HG02973 (cell line): ENCODE measurements around the gene PKP4.
"Not testable (repeated sequence)": the region's sequence is repeated elsewhere in the genome, so short reads cannot be mapped to it uniquely, and the experiment has no call there.

ENCODE experiments used
- ATAC-seq: cut with Tn5 transposase; IDR thresholded peaks from one replicate; pipeline ENCODE4 v1.9.1; 2021; ENCODE audit warnings: moderate library complexity; ENCODE audit not compliant: unreplicated experiment

The PKP4 gene

DNA sequence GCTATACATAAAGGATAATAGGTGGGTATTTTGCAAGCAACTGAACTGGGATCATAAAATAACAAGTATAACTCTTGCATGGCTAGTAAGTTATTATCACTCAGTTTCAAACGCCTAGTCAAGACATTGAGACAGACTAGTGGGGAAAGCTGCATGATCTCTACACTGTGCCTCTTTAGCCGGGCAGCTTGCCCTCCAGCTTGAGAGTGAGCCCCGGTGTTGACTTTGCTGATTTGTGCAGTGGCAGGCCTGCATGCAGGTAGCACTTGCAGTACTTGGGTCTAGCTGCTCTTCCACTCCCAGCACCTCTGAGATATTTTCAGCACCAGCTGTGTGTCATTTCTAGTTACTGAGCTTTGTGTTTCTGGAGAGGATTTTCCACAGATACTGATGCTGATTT lies 219.5 kb downstream of the PKP4 start:
- ATAC-seq: no peak

DNA sequence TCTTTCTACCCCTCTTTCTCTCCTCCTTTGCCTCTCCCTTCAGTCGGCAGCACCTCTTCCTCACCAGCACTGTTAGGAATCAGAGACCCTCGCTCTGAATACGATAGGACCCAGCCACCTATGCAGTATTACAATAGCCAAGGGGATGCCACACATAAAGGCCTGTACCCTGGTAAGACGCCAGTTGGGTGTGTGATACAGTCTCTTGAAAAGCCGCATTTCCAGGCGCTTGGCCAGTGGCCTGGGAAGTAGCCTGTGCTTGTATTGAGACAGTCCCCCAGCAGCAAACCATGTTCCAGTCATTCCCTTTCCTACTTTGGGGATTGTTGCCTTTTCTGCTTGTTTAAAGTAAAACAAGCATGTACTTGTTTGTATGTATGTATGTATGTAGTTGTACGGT lies 219.9 kb downstream of the PKP4 start:
- no peak for ATAC-seq

DNA sequence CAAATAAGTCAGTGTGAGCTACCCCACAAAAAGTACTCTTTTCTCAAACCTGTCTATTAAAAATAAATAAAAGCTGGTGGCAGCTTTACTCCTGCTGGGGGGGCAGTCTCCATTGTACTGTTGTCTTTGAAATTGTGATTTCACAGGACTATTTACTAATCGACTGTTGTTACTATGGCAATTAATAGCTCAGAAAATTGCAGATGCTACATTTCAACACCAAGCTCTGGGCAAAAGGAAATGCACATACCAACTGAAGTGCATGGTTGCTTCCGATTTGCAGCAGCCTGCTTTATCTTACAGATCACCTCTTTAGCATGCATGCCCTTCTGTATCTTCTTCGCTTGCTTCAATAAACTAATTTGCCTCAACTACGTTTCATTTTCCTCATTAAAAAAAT lies 220.8 kb downstream of the PKP4 start:
- no peak for ATAC-seq

DNA sequence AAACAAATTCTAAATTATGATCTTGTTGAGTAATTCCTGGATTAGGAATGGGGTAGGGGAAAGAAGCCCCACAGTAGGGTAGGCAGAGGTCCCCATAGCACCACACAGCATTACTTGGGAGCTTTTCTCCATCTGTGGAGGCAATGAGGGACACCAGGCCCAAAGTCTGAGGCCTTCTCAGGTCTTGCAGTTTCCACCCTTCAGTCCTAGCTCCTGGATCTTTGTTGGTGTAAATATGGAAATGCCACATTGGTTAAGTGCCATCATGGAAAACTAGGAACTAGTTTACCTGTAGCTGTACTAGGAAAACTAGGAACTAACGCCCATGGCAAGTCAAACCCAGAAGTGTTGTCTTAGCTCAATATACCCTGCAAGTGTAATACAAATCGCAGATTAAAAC lies 225.1 kb downstream of the PKP4 start:
- no peak for ATAC-seq

DNA sequence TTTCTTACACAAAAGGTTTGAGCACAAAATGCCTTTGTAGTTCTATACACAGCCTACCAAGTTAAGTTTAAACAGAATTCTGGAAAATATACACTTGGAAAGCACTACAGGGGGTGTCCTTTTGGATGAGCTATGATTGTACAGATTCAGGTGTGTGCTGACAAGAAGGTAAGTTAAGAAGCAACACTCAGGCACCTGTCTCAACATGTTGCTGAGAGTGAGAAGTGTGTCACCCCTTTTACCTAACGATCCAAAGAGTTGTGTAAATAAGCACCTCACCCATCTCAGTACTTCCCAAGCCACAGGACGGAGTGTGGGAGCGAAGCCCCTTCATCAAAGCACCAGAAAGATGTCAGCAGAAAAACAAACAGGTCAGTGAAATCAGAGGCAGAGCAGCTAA lies 228.9 kb downstream of the PKP4 start:
- ATAC-seq: no peak

DNA sequence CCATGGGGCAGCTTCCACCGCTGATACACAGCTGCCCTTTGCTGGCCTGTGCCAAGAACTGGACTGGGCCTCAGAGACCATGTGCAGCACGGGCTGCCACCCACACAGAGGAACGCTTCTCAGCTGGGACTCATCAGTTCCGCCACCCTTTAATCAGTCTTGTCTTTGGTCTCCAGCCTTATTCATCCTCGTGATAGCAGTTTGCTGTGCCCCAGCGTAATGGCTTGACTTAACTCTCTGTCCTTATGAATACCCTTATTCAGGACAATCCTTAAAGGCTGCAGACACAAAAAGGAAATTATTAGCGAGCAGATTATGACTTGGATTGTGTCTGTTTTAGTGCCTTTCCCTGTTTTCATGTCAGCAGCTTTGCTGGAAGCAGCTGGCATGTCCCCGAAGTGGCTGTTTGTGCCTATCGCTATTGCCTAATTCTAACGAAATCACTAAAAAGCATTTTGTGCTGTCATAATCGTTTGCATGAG lies 229.5 kb downstream of the PKP4 start:
- no peak for ATAC-seq

DNA sequence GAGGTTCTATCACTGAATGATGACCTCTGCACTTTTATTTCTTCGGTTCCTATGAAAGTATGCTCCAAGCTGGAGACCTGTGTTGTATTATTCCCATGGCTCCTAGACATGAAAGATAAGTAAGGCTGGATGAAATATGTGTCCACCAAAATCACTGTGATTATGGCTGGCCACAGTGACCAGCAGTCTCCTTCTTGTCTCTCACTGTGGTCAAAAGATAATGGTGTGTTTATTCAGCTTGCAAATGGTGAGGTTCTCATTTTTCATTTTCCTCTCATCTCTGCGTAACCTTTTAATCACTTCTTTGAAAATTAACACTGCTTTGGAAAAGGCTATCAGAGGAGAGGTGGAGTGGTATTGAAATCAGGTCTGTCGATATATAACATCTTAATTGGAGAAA lies 230.6 kb downstream of the PKP4 start:
- no peak for ATAC-seq

DNA sequence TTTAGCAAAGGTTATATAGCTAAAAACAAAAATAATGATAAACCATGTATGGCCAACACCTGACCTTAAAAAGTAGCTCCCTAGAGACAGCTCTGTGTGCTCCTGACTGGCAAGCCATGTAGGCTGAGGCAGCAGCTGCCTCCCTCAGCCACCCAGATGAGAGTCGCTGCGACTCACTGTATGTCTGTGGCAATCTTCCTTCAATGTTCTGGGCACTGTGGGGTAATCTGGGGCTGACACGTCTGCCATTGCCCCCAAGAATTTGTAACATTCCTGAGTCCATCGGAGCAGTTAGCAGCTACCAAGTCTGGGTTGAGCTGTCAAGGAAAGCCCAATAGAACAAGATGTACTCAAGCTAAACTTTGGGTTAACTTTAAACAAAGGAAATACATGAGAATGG lies 232.0 kb downstream of the PKP4 start:
- ATAC-seq: no peak

DNA sequence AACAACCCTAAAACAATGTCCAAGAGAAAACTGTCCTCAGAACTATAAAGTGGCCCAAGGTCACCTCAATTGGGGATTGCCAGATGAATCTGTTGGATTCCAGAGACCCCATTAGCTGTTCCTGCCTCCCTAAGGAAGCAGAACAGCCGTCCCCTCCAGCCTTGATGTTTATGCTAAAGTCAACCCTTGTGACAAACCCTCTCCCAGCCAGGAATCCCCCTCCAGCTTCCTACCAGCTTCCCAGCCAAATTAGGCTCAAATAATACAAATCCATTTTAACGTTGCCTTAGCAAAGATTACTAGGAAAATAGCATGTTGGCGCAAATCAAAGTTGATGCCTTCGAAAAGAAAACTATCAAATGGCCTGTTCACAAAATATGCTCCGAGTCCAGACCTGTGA lies 232.6 kb downstream of the PKP4 start:
- ATAC-seq: no peak

DNA sequence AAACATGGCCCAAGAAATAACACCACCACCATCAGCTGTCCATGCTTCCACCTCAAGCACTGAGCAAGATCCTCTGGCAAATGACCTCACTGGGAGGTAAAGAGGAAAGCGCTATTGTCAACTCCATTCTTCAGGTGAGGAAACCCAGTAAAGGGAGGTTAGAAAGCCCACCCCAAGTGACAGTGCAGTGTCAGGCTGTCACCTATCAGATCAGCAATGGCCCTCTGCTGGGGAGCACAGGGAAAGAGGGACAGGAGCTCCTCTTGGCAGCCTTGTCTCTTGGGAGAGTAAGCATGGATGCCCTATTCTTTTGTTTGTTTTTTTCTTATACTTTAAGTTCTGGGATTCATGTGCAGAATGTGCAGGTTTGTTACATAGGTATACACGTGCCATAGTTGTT lies 234.1 kb downstream of the PKP4 start:
- ATAC-seq: no peak

DNA sequence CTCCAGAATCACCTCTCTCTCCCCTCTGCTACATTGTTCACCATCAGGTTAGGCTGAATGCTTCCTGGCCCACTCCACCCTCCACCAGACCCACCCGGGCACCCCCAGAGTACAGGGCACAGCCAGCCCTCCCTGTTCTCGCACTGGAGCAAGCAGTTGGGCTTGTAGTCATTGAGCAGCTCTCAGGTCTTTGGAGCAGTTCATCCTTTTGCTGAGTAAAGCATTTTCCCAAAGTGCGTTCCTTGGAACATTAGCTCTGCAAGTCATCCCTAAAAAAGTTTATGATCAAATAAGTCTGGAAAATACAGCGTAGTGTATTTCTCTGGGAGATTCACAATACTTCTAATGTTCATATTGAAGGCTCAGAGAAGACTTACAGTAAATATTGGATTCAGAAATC lies 234.9 kb downstream of the PKP4 start:
- no peak for ATAC-seq

DNA sequence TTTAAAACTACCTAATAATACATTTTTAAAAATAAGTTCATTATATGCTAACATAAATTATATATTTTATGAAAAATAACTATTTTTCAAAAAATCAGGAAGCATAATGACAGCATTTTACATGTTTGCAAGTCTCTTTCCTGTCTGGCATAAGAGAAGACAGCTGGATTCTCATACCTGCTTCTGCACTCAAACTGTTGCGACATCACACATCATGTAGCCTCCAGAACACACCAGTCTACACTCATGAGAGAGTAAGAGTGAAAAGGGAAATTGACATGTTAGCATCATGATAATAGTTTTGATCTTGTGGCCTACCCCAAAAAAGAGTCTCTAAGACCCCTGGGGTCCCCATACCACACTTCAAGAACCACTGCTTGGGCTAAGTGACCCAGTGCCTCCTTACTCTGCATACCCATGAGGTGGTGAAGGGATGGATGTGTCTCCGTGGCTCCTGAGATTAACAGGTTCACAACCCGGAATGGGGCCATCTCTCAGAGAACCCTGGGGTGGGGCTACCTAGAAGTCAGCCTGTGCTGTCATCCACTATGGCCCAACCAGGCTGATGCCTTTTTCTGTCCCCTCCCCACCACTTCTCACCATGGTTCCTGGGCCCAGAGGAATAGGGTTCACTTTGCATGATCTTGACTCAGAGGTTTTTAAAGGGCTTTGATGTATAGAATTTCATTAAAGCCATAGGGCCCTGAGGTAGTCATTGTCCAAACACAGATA lies 235.8 kb downstream of the PKP4 start:
- no peak for ATAC-seq

DNA sequence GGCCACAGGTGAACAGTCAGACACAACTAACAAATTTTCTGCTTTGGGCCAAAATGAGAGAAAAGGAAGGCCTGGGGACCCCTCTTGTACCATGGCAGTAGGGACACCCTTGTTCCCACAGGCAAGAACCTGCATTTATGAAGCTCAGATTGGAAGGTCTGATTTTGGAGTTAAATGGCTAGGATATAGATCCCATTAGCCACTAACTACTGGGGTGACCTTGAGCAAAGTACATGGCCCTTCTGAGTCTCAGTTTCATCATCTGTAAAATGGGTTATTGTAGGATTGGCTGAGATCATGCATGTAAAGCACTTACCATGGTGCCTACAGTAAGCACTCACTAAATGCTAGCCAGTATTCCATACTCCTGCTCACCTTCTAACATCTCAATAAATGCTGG lies 236.7 kb downstream of the PKP4 start:
- ATAC-seq: no peak

DNA sequence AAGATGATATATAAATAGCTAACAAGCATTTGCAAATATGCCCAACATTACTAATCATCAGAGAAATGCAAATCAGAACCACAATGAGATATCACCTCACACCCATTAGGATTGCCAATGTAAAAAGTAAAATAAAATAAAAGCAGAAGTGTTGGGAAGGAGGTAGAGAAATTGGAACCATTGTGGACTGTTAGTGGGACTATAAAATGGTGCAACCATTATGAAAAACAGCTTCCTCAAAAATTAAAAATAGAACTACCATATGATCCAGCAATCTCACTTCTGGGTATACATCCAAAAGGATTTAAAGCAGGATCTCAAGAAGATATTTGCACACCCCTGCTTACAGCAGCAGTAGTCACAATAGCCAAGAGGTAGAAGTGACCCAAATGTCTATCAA lies 238.6 kb downstream of the PKP4 start:
- no peak for ATAC-seq

DNA sequence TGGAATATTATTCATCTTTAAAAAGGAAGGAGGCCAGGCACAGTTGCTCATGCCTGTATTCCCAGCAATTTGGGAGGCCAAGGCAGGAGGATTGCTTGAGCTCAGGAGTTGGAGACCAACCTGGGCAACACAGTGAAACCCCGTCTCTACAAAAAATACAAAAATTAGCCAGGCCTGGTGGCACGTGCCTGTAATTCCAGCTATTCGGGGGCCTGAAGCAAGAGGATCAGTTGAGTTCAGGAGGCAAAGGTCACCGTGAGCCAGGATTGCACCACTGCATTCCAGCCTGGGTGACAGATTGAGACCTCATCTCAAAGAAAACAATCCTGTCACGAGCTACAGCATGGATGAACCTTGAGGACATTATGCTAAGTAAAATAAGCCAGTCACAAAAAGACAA lies 239.0 kb downstream of the PKP4 start:
- ATAC-seq: not testable (repeated sequence)

DNA sequence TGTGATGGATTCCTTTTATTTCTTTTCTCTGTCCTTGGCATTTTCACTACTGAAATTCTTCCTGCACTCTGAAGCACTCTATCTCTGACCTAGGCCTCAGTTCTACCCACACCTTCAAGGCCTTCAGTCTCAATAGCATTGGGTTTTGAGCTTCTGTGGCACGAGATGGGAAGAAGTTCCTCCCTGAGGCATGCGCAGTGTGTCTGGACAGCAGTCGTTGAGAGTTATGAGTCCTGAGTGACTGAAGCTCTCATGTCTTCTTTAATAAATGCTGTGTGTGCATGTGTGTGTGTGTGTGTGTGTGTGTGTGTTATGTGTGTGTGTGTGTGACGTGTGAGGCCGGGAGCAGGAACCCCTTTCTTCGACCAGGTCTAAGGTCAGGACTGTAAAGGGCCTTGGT lies 242.6 kb downstream of the PKP4 start:
- ATAC-seq: no peak

DNA sequence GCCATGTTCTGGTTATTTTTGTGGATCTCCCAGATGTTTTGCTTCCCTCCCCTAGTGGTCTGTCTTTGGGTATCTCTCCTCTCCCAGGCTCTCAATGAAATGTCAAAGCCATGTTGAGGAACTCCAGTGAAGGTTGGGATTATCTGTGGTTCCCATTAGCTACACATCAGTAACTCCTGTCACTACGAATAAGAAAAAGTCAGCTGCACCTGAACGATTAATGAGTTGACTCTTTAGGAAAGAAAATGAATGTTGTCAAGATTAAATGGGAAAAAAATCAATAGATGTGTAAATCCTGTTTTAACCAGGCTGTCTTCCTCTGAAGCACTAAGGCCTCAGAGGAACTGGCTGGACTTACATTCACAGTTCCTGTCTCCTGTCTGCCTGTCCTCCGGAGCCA lies 244.3 kb downstream of the PKP4 start:
- ATAC-seq: no peak

DNA sequence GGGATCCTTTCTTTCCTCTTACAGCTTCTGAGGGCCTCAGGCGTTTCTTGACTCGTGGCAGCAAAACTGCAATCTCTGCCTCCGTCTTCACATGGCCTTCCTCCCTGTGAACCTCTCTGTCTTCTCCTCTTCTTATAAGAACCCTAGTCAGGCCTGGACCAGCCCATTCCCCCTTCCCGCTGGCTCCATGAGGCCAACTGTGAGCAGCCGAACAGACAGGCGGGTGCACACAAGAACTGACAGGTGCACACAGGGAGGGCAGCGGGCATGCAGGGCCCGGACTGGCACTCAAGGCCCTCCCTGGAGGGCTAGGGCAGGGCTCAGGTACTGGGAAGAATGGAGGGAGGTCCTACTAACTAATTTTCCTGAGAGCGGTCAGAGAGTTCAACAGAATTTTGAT lies 246.0 kb downstream of the PKP4 start:
- ATAC-seq: no peak

DNA sequence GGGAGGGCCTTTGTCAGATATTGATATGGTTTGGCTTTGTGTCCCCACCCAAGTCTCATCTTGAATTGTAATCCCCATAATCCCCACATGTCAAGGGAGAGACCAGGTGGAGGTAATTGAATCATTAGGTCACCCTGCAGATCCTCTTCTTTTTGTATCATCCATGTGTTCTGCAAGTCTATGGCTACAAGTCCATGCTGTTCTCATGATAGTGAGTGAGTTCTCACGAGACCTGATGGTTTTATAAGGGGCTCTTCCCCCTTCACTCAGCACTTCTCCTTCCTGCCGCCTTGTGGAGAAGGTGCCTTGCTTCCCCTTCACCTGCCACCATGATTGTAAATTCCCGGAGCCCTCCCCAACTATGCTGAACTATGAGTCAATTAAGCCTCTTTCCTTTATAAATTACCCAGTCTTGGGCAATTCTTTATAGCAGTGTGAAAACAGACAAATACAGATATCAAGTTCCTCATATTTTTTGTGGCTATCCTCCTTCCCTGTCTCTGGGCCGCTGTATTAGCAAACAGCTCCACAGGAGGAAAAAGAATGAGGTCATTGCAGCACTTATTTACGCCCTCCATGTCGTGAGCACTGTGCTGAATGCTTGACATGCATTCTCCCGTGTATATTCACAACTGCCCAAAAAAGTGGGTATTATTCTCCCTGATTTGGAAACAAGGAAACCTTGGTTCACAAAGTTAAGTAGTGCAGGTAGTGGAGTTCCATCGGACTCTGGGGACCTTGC lies 248.1 kb downstream of the PKP4 start:
- not testable (repeated sequence) for ATAC-seq

DNA sequence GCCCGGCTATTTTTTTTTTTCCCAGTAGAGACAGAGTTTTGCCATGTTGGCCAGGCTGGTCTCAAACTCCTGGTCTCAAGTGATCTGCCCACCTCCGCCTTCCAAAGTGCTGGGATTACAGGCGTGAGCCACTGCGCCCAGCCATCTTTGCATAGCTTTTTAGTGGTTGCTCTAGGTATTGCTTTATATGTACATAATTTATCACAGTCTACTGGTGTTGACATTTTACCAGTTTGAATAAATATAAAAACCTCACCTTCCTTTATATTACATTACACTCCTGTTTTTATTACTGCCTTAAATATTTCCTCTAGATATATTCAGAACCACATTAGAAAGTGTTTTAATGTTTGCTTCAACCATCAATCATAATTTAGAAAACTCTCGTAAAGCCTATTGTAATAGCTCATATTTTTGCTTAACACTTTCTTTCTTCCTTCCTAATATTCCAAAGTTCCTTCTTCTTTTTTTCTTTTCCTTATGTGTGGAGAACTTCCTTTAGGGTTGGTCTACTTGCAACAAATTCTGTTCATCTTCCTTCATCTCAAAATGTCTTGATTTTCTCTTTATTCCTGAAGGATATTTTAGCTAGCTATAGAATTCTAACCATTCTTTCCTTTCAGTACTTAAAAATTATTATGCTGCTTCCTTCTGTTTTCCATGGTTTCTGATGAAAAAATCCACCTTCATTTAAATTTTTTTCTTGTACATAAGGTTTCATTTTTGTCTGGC lies 256.2 kb downstream of the PKP4 start:
- no peak for ATAC-seq

DNA sequence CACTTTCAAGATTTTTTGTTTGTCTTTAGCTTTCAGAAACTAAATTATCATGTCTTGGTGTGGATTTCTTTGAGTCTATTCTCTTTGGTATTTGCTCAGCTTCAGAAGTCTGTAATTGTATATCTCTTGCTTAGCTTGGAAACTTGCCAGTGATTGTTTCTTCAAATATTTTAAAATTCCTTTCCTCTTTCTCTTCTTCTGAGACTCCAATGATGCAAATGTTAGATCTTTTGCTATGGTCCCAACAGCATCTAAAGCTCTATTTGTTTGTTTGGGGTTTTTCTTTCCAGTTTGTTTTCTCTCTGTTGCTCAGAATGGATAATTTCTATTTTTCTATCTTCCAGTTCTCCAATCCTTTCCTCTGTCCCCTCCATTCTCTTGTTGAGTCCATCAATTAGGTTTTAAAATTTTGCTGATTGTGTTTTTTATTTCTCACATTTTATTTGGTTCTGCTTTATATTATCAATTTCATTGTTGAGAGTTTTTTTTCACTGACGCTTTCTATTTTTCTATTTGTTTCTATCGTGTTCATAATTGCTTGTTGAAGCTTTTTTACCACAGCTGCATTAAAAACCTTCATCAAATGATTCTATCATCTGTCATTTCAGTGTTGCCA lies 256.9 kb downstream of the PKP4 start:
- ATAC-seq: no peak
